MCF 10A (cell line): ENCODE data around the gene TMEM107. TPM values are rescaled to one million over a fixed set of nuclear protein-coding genes. Genes with fewer than 3 reads are reported as not detected.

Experiments used
- BruUV-seq: library from RNA; stranded (reverse); fragments of 400-500 nt; replicated peaks from 2 replicates; lab custom pipeline; 2021; lab: Mats Ljungman, UMichigan
- CTCF ChIA-PET: fragments of 300-600 bp; sonication (Branson Sonifier 250); formaldehyde crosslinking; extraction: SDS; loops from one replicate; lab custom pipeline; 2021; ENCODE audit warnings: antibody characterized with exemption, inconsistent platforms; lab: Yijun Ruan, JAX
- POLR2A ChIA-PET: fragments of 300-600, 350-650 bp; sonication (Branson Sonifier 250); formaldehyde crosslinking; extraction: SDS; loops from one replicate; lab custom pipeline; 2020; ENCODE audit warnings: antibody characterized with exemption, inconsistent platforms; lab: Yijun Ruan, JAX
- DNase-seq: peaks from one replicate; pipeline ENCODE4 v3.0.0-alpha.2; 2018; ENCODE audit not compliant: unreplicated experiment
- H3K27ac Mint-ChIP-seq: one replicate; pipeline ENCODE4 v1.8.0; 2022; ENCODE audit warnings: mild to moderate bottlenecking, low read depth, mixed read lengths; ENCODE audit not compliant: unreplicated experiment
- H3K27me3 Mint-ChIP-seq: one replicate; pipeline ENCODE4 v1.8.0; 2022; ENCODE audit warnings: mixed read lengths; ENCODE audit not compliant: insufficient read depth, unreplicated experiment
- H3K36me3 Mint-ChIP-seq: one replicate; pipeline ENCODE4 v1.8.0; 2022; ENCODE audit warnings: mild to moderate bottlenecking, moderate library complexity, mixed read lengths; ENCODE audit not compliant: insufficient read depth, unreplicated experiment
- H3K4me1 Mint-ChIP-seq: one replicate; pipeline ENCODE4 v1.8.0; 2022; ENCODE audit warnings: mixed read lengths; ENCODE audit not compliant: insufficient read depth, unreplicated experiment
- H3K4me3 Mint-ChIP-seq: one replicate; pipeline ENCODE4 v1.8.0; 2022; ENCODE audit warnings: mild to moderate bottlenecking, moderate library complexity, mixed read lengths; ENCODE audit not compliant: unreplicated experiment
- H3K9me3 Mint-ChIP-seq: one replicate; pipeline ENCODE4 v1.8.0; 2022; ENCODE audit warnings: mixed read lengths; ENCODE audit not compliant: unreplicated experiment
- intact Hi-C: fragments of 100-400 bp; cut with micrococcal nuclease; formaldehyde crosslinking; loops from 2 replicates; pipeline ENCODE4 v1.14.1; 2022
- total RNA-seq: library from RNA; stranded (reverse); gene quantifications from 2 replicates; pipeline ENCODE4 v1.2.3, GENCODE V29; 2022
- TF ChIP-seq, protein P1 (sequence below): fragments of 200-600 bp; IDR thresholded peaks from one replicate; pipeline ENCODE4 v1.8.0; 2022; ENCODE audit warnings: antibody characterized with exemption, mild to moderate bottlenecking; ENCODE audit not compliant: unreplicated experiment

The TMEM107 gene
- total RNA-seq, 1 experiment from 2014 or later: 8.4 TPM

DNA sequence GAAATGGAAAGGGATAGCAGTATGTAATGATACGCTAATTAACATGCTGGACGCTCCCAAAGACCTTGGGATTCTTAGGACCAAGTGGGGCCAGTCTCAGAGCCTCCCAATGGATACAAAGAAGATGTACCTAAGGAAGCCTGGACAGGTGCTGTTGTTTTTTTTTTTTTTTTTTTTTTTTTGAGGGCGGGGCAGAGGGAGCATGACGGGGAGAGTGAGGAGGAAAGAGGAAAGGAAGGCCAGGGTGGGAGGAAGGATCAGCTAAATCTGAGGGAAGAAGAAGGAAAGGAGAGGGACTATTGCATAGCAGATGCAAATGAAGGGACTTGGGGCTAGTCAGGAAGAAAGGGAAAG lies 16.0 kb downstream of the TMEM107 start:
- Mint-ChIP-seq H3K36me3 (peaks cover 31% of the 10 kb centered on the region), H3K4me1 (peaks cover 38% of the 10 kb centered on the region), H3K27ac (no peak overlapping the region), H3K4me3 (peak overlapping the region; percentile 78), H3K27me3 (no peaks in the 10 kb centered on the region), H3K9me3 (no peaks in the 10 kb centered on the region)
- CTCF ChIA-PET: interaction anchor here (0.7 to 8.7 kb wide), 4 partner anchors 21 to 600 kb away, joined by 4 to 59 read pairs (median 10); partner anchors contain the start of gene ALOXE3
- TF ChIP-seq, protein P1, sequence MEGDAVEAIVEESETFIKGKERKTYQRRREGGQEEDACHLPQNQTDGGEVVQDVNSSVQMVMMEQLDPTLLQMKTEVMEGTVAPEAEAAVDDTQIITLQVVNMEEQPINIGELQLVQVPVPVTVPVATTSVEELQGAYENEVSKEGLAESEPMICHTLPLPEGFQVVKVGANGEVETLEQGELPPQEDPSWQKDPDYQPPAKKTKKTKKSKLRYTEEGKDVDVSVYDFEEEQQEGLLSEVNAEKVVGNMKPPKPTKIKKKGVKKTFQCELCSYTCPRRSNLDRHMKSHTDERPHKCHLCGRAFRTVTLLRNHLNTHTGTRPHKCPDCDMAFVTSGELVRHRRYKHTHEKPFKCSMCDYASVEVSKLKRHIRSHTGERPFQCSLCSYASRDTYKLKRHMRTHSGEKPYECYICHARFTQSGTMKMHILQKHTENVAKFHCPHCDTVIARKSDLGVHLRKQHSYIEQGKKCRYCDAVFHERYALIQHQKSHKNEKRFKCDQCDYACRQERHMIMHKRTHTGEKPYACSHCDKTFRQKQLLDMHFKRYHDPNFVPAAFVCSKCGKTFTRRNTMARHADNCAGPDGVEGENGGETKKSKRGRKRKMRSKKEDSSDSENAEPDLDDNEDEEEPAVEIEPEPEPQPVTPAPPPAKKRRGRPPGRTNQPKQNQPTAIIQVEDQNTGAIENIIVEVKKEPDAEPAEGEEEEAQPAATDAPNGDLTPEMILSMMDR: no peak
- intact Hi-C loops: no loop called here
- no TSS peak for BruUV-seq
- no peak for DNase-seq
- POLR2A ChIA-PET: interaction anchor here (0.6 to 16.5 kb wide), 10 partner anchors 11 to 88 kb away, joined by 3 to 429 read pairs (median 6); partner anchors contain the start of genes ALOXE3, BORCS6 and CTC1

DNA sequence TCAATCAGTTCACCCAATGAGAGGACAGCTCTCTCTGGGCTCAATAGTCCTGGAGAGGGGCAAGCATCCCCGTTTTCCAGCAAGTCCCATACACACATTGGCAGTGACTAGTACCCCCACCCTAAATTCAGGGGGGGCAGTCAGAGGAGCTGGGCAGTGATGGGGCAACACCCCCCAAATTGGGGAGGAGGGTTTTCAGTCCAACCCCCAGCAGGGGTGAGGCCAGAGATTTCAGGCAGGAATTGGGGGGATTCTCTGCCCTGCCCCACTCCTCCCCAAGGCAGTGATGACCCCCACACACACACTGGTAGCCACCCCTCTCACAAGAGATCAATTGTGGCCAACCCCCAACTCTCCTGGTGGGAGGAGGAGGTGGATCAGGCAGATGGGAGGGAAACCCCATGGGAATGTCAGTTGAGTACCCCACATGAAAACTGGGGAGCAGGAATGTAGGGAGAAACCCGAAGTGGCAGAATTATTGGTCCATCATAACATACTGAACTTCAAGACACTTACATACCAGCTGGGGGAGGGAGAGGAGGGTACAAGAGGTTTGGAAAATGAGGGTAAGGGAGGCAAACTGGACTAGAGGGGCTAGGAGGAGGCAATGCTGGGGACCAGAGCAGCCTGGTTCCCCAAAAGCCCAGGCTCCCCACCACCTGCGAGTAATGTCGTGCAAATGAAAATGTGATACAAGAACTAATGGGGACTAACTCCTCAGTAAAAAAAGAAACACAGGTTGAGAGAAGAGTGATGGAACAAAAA lies 16.5 kb downstream of the TMEM107 start:
- Mint-ChIP-seq H3K4me3 (peak overlapping the region; percentile 78), H3K4me1 (peaks cover 35% of the 10 kb centered on the region), H3K27me3 (no peaks in the 10 kb centered on the region), H3K27ac (no peak overlapping the region), H3K9me3 (no peaks in the 10 kb centered on the region), H3K36me3 (peaks cover 31% of the 10 kb centered on the region)
- BruUV-seq: no TSS peak
- TF ChIP-seq, protein P1: no peak
- no peak for DNase-seq
- intact Hi-C loops: no loop called here
- ChIA-PET POLR2A (interaction anchor here (0.7 to 16.5 kb wide), 11 partner anchors 8 to 88 kb away, joined by 3 to 429 read pairs (median 11); partner anchors contain the start of genes ALOXE3, BORCS6, CTC1 and TMEM107), CTCF (interaction anchor here (0.6 to 8.7 kb wide), 10 partner anchors 8 to 599 kb away, joined by 3 to 59 read pairs (median 4); partner anchors contain the start of genes ALOXE3 and BORCS6)

DNA sequence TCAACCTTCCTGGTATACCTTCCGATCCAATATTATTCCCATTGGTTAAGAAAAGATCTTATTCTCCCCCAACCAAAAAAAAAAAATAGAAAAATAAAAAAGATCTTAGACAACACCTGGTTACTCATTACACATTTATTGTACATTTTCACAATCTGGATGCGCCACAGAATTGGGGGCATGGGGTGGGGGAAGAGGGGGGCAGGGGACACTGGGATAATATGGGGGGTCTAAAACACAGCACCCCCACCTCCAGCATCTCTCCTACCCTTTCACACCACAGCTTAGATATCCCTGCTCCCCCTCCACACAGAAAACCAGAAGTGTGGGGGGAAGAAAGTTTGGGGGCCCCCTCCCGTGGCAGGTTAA lies 17.2 kb downstream of the TMEM107 start:
- ChIA-PET POLR2A (interaction anchor here (0.6 to 16.5 kb wide), 10 partner anchors 8 to 107 kb away, joined by 3 to 429 read pairs (median 78); partner anchors contain the start of genes ALOXE3, BORCS6, HES7 and TMEM107), CTCF (interaction anchor here (0.6 to 8.7 kb wide), 11 partner anchors 8 to 913 kb away, joined by 3 to 59 read pairs (median 4); partner anchors contain the start of genes ALOXE3, BORCS6 and HES7)
- peak overlapping the region; percentile 24 for H3K27ac Mint-ChIP-seq
- H3K9me3 Mint-ChIP-seq: no peaks in the 10 kb centered on the region
- intact Hi-C loops: no loop called here
- peak overlapping the region; percentile 21 for H3K4me3 Mint-ChIP-seq
- no peak for DNase-seq
- no peaks in the 10 kb centered on the region for H3K27me3 Mint-ChIP-seq
- H3K36me3 Mint-ChIP-seq: peaks cover 31% of the 10 kb centered on the region
- no TSS peak for BruUV-seq
- TF ChIP-seq, protein P1: no peak
- H3K4me1 Mint-ChIP-seq: peaks cover 36% of the 10 kb centered on the region
